ENCODE results near the gene RHOJ.
A peak's percentile ranks its signal among the peaks of the same experiment; 100 is the strongest.
"Not testable (repeated sequence)": the region's sequence is repeated elsewhere in the genome, so short reads cannot be mapped to it uniquely, and the experiment has no call there.

RHOJ gene

DNA sequence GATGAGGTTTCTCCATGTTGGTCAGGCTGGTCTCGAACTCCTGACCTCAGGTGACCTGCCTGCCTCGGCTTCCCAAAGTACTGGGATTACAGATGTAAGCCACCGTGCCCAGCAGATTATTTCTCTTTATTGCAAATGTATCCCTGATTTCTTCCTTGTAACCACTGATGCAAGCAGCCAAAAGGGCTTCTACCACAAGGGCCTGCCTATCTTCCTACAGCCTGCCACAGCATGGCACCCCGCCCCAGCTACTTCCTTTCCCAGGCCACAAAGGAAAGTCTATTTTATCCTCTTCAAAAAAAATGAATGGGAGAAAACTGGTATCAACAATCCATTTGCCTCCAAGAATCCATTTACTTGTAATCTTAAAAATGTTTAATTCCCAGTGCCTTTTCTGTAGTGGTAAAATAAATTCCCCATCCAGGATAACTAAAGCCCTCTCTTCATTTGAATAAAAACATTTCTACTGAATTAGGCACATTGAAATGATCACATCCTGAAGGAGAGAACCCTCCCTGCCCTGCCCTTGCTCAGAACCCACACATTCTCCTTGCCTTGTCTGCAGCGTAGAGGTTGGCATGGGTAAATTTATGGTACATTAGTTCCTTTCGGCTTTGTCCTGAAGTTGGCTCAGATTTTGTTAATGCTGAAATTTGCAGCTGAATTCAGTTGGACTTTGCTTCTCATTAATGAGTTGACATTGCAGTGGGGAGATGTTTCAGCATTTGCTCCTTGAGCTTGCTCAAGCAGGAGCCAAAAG, 95.3 kb downstream of the RHOJ start:
- DNase-seq: no peak

DNA sequence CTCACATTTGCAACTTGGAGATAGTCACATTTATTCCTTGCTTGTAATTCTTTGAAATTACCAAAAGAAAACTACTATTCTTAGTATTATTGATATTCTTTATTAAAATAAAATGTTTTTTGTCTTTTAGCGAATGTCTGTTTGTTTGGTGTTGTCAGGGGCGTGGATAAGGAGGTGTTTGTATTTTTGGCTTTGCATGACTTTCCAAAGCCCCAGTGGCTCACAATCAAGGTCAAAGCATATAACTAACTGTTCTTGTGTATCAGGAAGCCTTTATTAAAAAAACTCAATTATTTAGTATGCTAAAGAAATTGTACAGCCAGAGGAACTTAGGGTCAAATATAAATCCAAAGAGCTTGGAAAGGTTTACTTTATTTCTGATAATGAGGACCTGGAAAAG, 96.6 kb downstream of the RHOJ start:
- no peak for DNase-seq

- DNase-seq: no peak
Measured at GRCh38 chr14:63301891-63302534, 97.8 kb downstream of the RHOJ start.

GRCh38 chr14:63304429-63304828, 100.2 kb downstream of the RHOJ start:
- DNase-seq: not testable (repeated sequence)

- DNase-seq: peak; percentile 15
Measured at GRCh38 chr14:63308723-63309317, 104.6 kb downstream of the RHOJ start.

DNA sequence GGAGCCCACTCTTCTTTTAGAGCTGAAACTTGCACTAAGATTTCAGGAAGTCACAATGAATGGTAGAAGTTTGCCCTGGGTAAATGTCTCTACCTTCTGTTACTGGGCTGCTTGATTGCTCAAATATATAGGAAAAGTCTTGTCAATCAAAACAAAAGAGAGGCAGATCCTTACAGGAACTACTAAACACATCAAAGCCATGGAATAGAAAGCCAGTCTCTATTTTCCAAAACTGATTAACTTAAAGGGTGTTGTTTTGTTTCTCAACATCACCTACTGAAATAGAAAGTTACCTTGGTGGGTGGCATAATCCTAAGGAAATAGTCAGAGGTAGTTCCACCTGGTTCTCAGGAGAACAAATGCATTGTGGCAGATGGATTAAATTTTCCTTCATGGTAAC, 114.6 kb downstream of the RHOJ start, which contains the start of gene GPHB5:
Gene GPHB5, minus strand, starts transcription at position 101 of the 400 bp plus-strand sequence. CDS start 1,086 bp downstream, outside the sequence.
- no peak for DNase-seq

DNA sequence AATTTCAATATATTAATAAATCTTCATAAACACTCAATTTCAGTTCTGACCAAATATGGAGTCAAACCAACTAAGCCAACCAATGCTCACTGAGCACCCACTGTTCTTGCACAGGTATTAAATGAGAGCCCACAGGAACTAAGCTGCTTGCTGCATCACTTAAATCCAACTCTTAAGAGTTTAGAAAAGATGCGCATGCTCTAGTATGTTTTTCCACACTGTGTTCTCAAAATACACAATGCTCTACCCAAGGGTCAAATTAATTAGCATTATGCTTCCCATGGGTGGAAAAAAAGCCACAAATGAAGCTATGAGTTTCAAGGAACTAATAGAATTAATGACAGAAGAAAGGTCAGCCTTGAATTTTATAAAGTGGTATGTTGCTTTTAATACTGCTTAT, 118.2 kb downstream of the RHOJ start:
- no peak for DNase-seq

- DNase-seq: no peak
Measured at GRCh38 chr14:63322897-63323573, 118.8 kb downstream of the RHOJ start.

DNA sequence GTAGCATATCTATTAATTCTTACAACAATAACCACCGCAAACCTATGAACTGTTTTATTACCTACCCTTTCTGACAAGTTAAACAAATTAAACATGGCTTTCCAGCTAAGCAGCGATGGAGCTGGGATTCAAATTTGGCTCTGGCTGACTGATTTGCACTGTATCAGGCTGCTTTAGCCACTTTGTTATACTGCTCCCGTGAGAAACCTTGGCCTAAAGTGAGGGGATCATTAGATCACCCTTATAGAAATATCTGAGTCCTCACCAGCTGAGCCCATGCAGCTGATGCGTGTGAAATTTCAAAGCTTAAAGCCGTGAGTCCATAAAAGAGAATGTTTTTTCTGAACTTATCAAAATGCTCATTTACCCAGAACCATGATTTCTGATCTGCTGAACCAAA, 122.6 kb downstream of the RHOJ start:
- no peak for DNase-seq

DNA sequence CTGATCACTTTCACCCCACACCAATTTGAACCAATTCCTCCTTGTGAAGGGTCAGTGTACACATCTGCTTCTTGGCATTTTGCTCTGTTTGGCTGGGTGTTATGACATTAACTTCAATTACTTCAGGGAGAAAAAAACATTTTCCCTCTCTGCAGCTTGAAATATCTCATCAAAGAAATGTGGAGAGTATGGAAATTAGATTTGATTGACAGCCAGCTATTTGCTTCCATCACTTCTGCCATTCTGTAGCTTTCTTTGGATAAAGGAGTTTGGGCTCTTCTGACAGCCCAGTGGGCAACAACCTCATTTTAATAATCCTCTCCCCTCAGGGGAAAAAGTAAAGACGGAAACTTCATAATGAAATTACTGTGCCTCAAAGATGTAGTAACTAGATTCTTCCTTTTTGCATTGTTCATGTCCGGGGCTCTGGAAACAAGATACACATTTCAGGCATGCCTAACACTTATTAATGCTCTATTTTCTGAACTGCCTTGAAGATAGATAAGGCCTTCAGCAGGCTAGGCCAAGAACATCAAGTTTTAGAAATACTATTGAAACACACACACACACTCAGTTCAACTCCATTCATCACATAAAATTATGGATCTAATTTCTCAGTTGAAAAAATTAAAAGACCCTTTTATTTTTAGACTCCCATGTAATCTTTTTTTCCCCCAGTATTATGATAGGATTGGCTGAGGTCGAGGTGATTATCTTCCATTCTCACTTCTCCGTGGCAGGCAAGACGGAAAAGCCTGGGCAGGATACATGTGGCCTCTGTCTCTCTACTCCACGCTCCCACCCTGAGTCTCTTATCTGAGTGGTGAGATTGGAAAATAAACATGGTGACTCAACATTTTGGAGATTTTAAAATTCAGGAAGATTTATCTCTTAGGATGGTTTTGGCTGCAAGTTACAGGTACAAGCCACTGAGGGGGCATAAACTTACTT, 124.8 kb downstream of the RHOJ start:
- no peak for DNase-seq

DNA sequence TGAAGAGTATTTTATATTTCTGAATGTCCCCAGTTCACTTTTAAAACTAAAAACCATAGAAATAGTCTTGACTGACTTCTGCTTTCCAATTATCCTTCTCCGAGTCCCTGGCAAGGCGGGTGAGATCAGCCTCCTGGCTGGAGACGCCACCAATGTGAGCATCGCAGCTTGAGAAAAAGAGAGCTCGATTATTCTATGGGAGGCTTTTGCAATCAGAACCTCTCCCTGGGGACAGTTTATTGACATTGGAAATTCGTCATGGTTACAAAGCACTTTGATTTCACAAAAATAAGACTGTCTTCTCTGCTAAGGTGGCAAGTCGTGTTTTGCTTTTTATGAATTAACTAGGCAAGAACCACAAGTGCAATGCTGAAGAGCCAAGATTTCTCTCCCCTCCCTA, 138.1 kb downstream of the RHOJ start:
- DNase-seq: peak; percentile 12

Data from fibroblast of skin of back (primary cell).